GM12874 (cell line): ENCODE data around the gene SYT2.
A peak's percentile ranks its signal among the peaks of the same experiment; 100 is the strongest.

Source experiments
- TF ChIP-seq, protein P1 (sequence below): IDR thresholded peaks from 2 replicates; pipeline ENCODE4 v1.5.1; 2011; ENCODE audit warnings: low read depth, mild to moderate bottlenecking, control low read depth, low read length, moderate library complexity; ENCODE audit not compliant: insufficient read depth

Gene SYT2

DNA sequence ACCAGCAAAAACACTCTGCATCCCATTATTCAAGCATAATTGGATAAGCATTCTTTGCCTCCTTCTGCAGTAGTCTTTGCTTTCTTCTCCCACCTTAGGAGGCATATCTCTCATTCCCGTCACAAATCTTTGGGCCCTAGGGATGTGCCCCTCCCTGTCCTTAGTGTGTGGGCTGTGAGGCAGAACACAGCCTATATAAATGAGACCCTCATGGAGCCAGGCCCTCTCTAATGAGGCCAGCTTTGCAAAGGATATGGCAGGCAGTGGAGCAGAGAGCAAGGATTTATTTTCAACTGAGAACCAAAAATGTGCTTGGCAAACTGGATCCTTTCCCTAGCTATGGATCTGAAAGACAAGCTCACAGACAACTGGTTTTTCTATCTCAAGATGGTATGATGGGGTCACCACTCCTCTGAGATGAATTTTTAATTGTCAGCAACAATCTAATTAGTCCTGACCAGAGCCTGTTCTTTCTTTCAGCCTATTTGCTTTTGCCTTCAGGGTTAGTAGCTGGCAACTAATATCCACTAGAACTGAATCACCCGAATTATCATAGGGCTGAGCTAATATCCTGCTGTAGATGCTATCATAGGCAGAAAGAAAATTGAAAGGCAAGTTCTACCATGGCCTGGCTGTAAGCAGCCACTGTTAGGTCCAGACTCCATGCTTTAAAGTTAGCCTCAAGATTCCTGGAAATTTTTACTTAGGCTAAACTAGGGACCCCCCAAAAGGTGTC lies 134.2 kb downstream of the SYT2 start:
- TF ChIP-seq, protein P1, sequence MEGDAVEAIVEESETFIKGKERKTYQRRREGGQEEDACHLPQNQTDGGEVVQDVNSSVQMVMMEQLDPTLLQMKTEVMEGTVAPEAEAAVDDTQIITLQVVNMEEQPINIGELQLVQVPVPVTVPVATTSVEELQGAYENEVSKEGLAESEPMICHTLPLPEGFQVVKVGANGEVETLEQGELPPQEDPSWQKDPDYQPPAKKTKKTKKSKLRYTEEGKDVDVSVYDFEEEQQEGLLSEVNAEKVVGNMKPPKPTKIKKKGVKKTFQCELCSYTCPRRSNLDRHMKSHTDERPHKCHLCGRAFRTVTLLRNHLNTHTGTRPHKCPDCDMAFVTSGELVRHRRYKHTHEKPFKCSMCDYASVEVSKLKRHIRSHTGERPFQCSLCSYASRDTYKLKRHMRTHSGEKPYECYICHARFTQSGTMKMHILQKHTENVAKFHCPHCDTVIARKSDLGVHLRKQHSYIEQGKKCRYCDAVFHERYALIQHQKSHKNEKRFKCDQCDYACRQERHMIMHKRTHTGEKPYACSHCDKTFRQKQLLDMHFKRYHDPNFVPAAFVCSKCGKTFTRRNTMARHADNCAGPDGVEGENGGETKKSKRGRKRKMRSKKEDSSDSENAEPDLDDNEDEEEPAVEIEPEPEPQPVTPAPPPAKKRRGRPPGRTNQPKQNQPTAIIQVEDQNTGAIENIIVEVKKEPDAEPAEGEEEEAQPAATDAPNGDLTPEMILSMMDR = no peak

DNA sequence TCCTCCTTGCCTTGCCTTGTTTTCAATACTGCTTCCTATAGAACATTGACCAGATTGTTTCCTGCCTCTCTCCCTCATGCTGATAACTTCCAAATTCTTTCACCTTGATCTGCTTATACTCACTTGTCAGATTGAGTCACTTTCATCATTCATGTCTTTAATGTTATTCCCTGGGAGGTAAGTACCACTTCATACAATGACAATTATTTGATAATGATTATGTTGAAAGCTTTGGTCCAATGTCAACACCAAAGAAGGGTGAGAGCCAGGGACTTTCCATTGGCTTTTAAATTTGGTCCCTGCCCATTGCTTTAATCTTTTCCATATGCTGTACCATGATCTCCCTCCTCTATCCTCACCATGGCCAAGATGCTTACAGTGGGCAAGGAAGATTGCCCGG lies 137.4 kb downstream of the SYT2 start:
- TF ChIP-seq, protein P1 = no peak

DNA sequence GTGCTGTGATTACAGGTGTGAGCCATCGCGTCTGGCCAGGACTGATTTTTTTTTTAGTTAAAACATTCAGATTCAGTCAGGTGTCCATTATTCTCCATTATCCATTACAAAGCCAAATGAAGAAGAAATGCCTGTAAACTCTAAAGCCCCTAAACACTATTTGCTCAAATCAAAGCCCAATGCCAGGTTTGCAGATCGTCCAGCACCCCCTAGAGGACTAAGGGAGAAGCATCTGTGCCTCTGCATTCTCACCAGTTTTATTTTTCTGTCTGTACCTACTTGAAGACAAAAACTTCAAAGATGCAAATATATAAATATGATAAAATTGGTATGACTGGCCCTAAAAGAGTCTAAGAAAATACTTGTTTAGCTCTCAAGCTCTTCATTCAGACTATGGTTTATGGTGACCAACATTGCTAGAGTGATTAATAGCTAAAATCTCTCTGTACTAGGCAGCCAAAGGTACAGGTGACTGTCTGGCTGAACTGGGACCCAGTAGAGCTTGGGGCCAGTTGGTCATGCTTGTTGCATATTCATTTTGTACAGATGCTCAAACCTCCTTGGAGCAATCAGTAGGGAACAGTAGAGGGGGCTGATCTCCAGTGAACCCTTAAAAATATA lies 138.4 kb downstream of the SYT2 start:
- TF ChIP-seq, protein P1 = peak; percentile 79

DNA sequence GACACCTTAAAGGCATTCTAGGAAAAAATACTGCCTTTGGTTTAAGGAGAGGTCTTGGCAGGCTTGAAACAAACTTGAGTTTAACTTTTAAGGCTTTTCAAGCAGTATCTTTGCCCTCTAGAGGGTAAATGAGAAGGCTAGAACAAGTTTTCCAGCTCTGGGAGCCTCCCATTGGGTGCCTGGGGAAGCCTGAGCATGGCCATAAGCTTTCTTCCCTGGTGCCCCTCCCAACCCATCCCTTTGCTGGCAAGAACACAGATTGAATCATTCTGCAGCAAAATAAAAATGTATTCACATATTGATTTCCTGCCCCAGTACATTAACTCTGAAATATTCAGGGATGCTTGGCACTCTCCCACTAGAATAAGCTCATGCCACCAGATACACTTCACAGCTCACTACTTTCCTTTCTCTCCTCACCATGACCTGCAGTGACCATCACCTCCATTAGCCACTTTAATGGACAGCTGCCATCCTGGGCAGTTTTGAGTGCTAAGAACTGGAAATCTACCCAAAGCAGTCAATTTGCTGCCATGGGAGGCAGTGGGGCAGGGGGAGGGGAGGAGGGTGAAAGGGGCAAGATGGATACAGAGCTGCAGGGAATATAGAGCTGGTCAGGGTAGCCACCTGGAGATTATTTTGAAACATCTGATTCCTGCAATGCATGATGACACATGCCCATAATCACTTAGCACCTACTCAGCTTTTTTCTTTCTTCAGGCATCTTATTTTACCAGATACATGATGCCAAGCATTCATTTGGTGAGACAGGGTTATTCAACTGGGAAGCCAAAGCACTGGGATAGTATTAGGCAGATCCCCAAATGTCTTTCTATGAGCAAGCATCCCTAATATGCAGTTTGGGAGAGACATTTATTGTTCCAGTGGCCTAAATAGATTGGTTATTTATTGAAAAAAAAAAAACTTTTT lies 140.6 kb downstream of the SYT2 start:
- TF ChIP-seq, protein P1 = no peak

DNA sequence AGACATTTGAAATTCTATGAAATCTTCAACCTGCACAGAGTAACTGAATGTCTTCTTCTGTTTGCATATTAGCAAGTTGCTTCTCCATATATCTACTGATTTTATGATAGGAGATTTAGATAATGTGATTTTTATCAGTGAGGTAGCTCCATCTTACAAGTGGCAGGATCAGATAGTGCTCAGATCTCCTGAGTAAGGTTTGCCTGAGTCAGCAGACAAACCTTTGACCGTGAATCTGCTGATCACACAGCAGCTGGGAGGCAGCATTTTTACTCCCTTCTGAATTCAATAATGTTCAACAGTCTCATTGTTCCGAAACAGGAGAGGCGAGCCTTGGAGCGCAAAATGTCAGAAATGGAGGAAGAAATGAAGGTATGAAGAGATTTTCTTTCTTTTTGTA lies 141.4 kb downstream of the SYT2 start:
- TF ChIP-seq, protein P1 = no peak

DNA sequence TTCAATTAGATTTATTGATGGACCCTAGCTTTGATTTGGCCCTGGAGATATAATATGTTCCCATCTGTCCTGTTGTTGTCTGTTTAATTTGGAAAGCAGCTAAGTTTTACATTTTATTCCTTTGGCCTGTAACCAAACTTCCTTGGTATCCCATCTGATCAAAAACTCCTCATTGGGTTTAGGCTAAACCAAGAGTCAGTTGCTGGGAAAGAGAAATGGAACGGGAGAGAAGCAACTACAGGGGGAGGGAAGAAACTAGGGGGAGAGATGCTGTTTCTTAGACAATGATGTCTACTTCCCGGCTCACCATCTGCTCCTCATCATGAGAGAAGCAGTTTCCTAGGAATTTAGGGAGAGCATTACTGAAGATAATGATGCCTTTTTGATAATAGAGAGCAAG lies 141.8 kb downstream of the SYT2 start:
- TF ChIP-seq, protein P1 = no peak

DNA sequence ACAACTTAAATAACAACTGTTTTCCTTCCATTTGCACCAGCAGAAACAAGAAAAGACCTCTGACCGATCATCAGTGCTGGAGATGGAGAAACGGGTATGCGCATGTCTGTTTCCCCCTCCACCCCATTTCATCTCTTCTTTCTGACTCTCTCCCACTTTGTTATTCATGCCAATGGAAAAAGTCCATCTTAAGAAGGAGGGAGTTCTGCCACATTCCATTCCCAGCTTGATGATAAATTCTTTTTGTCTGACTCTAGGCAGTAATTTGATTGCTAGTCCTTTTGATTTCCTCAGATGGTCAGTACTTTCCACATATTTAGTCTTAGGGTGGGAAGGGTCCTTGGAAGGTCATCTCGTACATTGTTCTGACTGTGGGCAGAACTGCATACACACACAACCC lies 142.5 kb downstream of the SYT2 start:
- TF ChIP-seq, protein P1 = no peak
